SK-N-SH treated with all-trans-retinoic acid at 6 μM for 48 hours (cell line): ENCODE measurements around the gene P2RX3.

ENCODE experiments used
- ATAC-seq: fragments of 200-7000 bp; cut with Tn5 transposase; 3 replicates; pipeline ENCODE4 v1.9.1; 2020; ENCODE audit warnings: mild to moderate bottlenecking, moderate library complexity
- ARNTL ChIP-seq: fragments of 450-650 bp; formaldehyde crosslinking; IDR thresholded peaks from 2 replicates; pipeline ENCODE4 v1.5.0; 2020; ENCODE audit warnings: low read depth, mild to moderate bottlenecking, moderate library complexity, borderline replicate concordance
- BACH2 ChIP-seq: fragments of 250-450 bp; sonication (Bioruptor Pico); IDR thresholded peaks from 2 replicates; pipeline ENCODE4 v1.9.0; 2021; ENCODE audit warnings: mild to moderate bottlenecking, borderline replicate concordance
- ESRRG ChIP-seq: fragments of 250-450 bp; sonication (Bioruptor Pico); IDR thresholded peaks from 2 replicates; pipeline ENCODE4 v1.6.1; 2021; ENCODE audit warnings: mild to moderate bottlenecking
- PPARA ChIP-seq: fragments of 250-450 bp; sonication (Bioruptor Pico); IDR thresholded peaks from 2 replicates; pipeline ENCODE4 v1.5.0; 2020; ENCODE audit warnings: mild to moderate bottlenecking, borderline replicate concordance
- RARB ChIP-seq: fragments of 250-450 bp; sonication (Bioruptor Pico); IDR thresholded peaks from 2 replicates; pipeline ENCODE4 v1.8.0; 2021; ENCODE audit warnings: mild to moderate bottlenecking, moderate library complexity
- SNAI2 ChIP-seq: fragments of 250-450 bp; sonication (Bioruptor Pico); IDR thresholded peaks from 2 replicates; pipeline ENCODE4 v1.5.0; 2020; ENCODE audit warnings: mild to moderate bottlenecking, moderate library complexity
- TCF4 ChIP-seq: fragments of 250-450 bp; sonication (Bioruptor Pico); IDR thresholded peaks from 2 replicates; pipeline ENCODE4 v1.8.0; 2021; ENCODE audit warnings: mild to moderate bottlenecking, moderate library complexity, borderline replicate concordance
- TOX ChIP-seq: fragments of 250-450 bp; sonication (Bioruptor Pico); IDR thresholded peaks from 2 replicates; pipeline ENCODE4 v1.8.0; 2021; ENCODE audit warnings: mild to moderate bottlenecking, moderate library complexity, borderline replicate concordance
- ZC3H10 ChIP-seq: fragments of 250-450 bp; sonication (Bioruptor Pico); IDR thresholded peaks from 2 replicates; pipeline ENCODE4 v1.5.1; 2021; ENCODE audit warnings: mild to moderate bottlenecking, moderate library complexity
- ZFP30 ChIP-seq: fragments of 450-650 bp; formaldehyde crosslinking; IDR thresholded peaks from 2 replicates; pipeline ENCODE4 v1.5.0; 2022; ENCODE audit warnings: mild to moderate bottlenecking, moderate library complexity
- ZNF565 ChIP-seq: fragments of 450-650 bp; formaldehyde crosslinking; conservative IDR thresholded peaks from 2 replicates; pipeline ENCODE4 v1.5.0; 2020; ENCODE audit warnings: low read depth, mild to moderate bottlenecking, moderate library complexity
- ZNF70 ChIP-seq: fragments of 450-650 bp; formaldehyde crosslinking; IDR thresholded peaks from 2 replicates; pipeline ENCODE4 v1.5.0; 2020; ENCODE audit warnings: mild to moderate bottlenecking, moderate library complexity
- ZNF8 ChIP-seq: fragments of 450-650 bp; formaldehyde crosslinking; IDR thresholded peaks from 2 replicates; pipeline ENCODE4 v1.5.0; 2020; ENCODE audit warnings: mild to moderate bottlenecking, moderate library complexity
- TF ChIP-seq, protein P1 (sequence below): fragments of 250-450 bp; sonication (Bioruptor Pico); IDR thresholded peaks from 2 replicates; pipeline ENCODE4 v1.5.1; 2020; ENCODE audit warnings: low read depth, mild to moderate bottlenecking, moderate library complexity
- TF ChIP-seq, protein P2 (sequence below): fragments of 250-450 bp; sonication (Bioruptor Pico); IDR thresholded peaks from 2 replicates; pipeline ENCODE4 v1.5.1; 2021; ENCODE audit warnings: mild to moderate bottlenecking, moderate library complexity
- TF ChIP-seq, protein P3 (sequence below): fragments of 250-450 bp; sonication (Bioruptor Pico); IDR thresholded peaks from 2 replicates; pipeline ENCODE4 v1.5.0; 2020; ENCODE audit warnings: mild to moderate bottlenecking, moderate library complexity
- TF ChIP-seq, protein P4 (sequence below): fragments of 250-450 bp; sonication (Bioruptor Pico); IDR thresholded peaks from 2 replicates; pipeline ENCODE4 v1.8.0; 2020; ENCODE audit warnings: mild to moderate bottlenecking, moderate library complexity, borderline replicate concordance

P2RX3 gene

DNA sequence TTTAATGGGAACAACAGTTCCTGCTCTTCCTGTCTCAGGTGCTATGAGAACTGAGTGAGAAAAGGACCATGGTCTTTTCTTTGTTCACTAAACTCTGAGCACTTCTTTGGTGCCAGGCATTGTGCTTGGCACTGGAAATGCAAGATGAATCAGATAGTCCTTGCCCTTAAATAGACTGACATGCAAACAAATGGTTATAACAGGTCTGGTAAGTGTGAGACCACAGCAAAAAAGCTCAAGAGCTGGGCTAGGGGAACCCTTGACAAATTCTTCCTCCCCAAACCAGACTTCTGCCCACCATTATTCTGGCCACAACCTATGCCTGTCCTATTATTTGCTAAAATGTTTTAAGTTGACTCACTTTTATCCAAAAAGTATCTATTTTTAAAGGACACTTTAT is 83.7 kb downstream of the P2RX3 start:
- no peak for ATAC-seq
- TF ChIP-seq, protein P1, sequence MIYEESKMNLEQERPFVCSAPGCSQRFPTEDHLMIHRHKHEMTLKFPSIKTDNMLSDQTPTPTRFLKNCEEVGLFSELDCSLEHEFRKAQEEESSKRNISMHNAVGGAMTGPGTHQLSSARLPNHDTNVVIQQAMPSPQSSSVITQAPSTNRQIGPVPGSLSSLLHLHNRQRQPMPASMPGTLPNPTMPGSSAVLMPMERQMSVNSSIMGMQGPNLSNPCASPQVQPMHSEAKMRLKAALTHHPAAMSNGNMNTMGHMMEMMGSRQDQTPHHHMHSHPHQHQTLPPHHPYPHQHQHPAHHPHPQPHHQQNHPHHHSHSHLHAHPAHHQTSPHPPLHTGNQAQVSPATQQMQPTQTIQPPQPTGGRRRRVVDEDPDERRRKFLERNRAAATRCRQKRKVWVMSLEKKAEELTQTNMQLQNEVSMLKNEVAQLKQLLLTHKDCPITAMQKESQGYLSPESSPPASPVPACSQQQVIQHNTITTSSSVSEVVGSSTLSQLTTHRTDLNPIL (CRISPR knock-in tag) = no peak
- TF ChIP-seq, protein P2, sequence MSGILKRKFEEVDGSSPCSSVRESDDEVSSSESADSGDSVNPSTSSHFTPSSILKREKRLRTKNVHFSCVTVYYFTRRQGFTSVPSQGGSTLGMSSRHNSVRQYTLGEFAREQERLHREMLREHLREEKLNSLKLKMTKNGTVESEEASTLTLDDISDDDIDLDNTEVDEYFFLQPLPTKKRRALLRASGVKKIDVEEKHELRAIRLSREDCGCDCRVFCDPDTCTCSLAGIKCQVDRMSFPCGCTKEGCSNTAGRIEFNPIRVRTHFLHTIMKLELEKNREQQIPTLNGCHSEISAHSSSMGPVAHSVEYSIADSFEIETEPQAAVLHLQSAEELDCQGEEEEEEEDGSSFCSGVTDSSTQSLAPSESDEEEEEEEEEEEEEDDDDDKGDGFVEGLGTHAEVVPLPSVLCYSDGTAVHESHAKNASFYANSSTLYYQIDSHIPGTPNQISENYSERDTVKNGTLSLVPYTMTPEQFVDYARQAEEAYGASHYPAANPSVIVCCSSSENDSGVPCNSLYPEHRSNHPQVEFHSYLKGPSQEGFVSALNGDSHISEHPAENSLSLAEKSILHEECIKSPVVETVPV (CRISPR knock-in tag) = no peak
- TF ChIP-seq PPARA (CRISPR knock-in tag) (no peak), ZNF565 (CRISPR knock-in tag) (no peak), TOX (CRISPR knock-in tag) (no peak), BACH2 (CRISPR knock-in tag) (no peak), ESRRG (no peak), RARB (CRISPR knock-in tag) (no peak), ARNTL (CRISPR knock-in tag) (no peak), SNAI2 (CRISPR knock-in tag) (no peak), ZC3H10 (no peak), ZNF70 (CRISPR knock-in tag) (no peak), ZFP30 (no peak), TCF4 (no peak), ZNF8 (CRISPR knock-in tag) (no peak)
- TF ChIP-seq, protein P3, sequence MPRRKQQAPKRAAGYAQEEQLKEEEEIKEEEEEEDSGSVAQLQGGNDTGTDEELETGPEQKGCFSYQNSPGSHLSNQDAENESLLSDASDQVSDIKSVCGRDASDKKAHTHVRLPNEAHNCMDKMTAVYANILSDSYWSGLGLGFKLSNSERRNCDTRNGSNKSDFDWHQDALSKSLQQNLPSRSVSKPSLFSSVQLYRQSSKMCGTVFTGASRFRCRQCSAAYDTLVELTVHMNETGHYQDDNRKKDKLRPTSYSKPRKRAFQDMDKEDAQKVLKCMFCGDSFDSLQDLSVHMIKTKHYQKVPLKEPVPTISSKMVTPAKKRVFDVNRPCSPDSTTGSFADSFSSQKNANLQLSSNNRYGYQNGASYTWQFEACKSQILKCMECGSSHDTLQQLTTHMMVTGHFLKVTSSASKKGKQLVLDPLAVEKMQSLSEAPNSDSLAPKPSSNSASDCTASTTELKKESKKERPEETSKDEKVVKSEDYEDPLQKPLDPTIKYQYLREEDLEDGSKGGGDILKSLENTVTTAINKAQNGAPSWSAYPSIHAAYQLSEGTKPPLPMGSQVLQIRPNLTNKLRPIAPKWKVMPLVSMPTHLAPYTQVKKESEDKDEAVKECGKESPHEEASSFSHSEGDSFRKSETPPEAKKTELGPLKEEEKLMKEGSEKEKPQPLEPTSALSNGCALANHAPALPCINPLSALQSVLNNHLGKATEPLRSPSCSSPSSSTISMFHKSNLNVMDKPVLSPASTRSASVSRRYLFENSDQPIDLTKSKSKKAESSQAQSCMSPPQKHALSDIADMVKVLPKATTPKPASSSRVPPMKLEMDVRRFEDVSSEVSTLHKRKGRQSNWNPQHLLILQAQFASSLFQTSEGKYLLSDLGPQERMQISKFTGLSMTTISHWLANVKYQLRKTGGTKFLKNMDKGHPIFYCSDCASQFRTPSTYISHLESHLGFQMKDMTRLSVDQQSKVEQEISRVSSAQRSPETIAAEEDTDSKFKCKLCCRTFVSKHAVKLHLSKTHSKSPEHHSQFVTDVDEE (CRISPR knock-in tag) = no peak
- TF ChIP-seq, protein P4, sequence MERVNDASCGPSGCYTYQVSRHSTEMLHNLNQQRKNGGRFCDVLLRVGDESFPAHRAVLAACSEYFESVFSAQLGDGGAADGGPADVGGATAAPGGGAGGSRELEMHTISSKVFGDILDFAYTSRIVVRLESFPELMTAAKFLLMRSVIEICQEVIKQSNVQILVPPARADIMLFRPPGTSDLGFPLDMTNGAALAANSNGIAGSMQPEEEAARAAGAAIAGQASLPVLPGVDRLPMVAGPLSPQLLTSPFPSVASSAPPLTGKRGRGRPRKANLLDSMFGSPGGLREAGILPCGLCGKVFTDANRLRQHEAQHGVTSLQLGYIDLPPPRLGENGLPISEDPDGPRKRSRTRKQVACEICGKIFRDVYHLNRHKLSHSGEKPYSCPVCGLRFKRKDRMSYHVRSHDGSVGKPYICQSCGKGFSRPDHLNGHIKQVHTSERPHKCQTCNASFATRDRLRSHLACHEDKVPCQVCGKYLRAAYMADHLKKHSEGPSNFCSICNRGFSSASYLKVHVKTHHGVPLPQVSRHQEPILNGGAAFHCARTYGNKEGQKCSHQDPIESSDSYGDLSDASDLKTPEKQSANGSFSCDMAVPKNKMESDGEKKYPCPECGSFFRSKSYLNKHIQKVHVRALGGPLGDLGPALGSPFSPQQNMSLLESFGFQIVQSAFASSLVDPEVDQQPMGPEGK (CRISPR knock-in tag) = no peak
